ENCODE measurements around the gene TYW5. TPM values are rescaled to one million over a fixed set of nuclear protein-coding genes. Genes with fewer than 3 reads are reported as not detected.

Gene TYW5
- total RNA-seq, 1 experiment from 2014 or later, result 7.1 TPM

- H3K36me3 ChIP-seq (ENCODE audit: control insufficient read depth, insufficient read depth, low read length), result no peaks in the 10 kb centered on the region; the same call in 1 of the 2 replicates
- H3K9me3 ChIP-seq (ENCODE audit: control insufficient read depth, insufficient read depth, low read depth, low read length), result no peaks in the 10 kb centered on the region
- TF ChIP-seq SIN3A (IDR thresholded peaks at IDR 0.05; ENCODE audit: borderline replicate concordance, insufficient read depth, low read depth, low read length) (no peak), REST (IDR thresholded peaks at IDR 0.05; ENCODE audit: insufficient read depth in 1 of 2, low read depth in 2 of 2, low read length in 1 of 2) (no peak), CTCF (IDR thresholded peaks at IDR 0.05) (no peak), POLR2AphosphoS5 (IDR thresholded peaks at IDR 0.05; ENCODE audit: low read depth, low read length) (no peak), TCF7L2 (IDR thresholded peaks at IDR 0.05; ENCODE audit: low read depth, low read length) (no peak)
- no peak overlapping the region for H3K27ac ChIP-seq (ENCODE audit: low read length)
- ATAC-seq (no peak), DNase-seq (ENCODE audit: low read depth, low spot score) (no peak)
- no TSS peak for BruUV-seq (replicated peaks)
- ChIA-PET POLR2A (no interaction called here), CTCF (no interaction called here)
- peaks cover 7% of the 10 kb centered on the region; the same call in 1 of the 2 replicates for H3K4me1 ChIP-seq (ENCODE audit: control insufficient read depth, insufficient read depth, low read length)
- H3K27me3 ChIP-seq (ENCODE audit: control insufficient read depth, insufficient read depth, low read length), result no peaks in the 10 kb centered on the region
- intact Hi-C loops (cut with micrococcal nuclease; ENCODE audit: unreplicated experiment) (no loop called here), in situ Hi-C loops (cut with HindIII; ENCODE audit: low pct_unique_long_range_greater_than_20kb, low sequenced_read_pairs) (no loop called here)
- no peak overlapping the region for H3K4me3 ChIP-seq (ENCODE audit: low read depth in 2 of 2, low read length in 2 of 2)
Observed at GRCh38 chr2:199907008-199907714, 48.1 kb downstream of the TYW5 start.

- CTCF ChIA-PET, result no interaction called here
- DNase-seq (ENCODE audit: low read depth, low spot score), result no peak
Observed at GRCh38 chr2:199903111-199903510, 52.2 kb downstream of the TYW5 start.

More at GRCh38 chr2:199903111-199903510, 52.2 kb downstream of the TYW5 start:
- no peak overlapping the region for H3K27ac ChIP-seq (ENCODE audit: low read length)
- no peak for TF ChIP-seq TCF7L2 (IDR thresholded peaks at IDR 0.05; ENCODE audit: low read depth, low read length)
- TF ChIP-seq CTCF (IDR thresholded peaks at IDR 0.05), result no peak
- TF ChIP-seq SIN3A (IDR thresholded peaks at IDR 0.05; ENCODE audit: borderline replicate concordance, insufficient read depth, low read depth, low read length), result no peak
- no peak for TF ChIP-seq POLR2AphosphoS5 (IDR thresholded peaks at IDR 0.05; ENCODE audit: low read depth, low read length)
- no peak for TF ChIP-seq REST (IDR thresholded peaks at IDR 0.05; ENCODE audit: insufficient read depth in 1 of 2, low read depth in 2 of 2, low read length in 1 of 2)
- no TSS peak for BruUV-seq (replicated peaks)
- H3K9me3 ChIP-seq (ENCODE audit: control insufficient read depth, insufficient read depth, low read depth, low read length), result no peaks in the 10 kb centered on the region
- no peaks in the 10 kb centered on the region for H3K4me1 ChIP-seq (ENCODE audit: control insufficient read depth, insufficient read depth, low read length)
- no peaks in the 10 kb centered on the region for H3K27me3 ChIP-seq (ENCODE audit: control insufficient read depth, insufficient read depth, low read length)
- H3K4me3 ChIP-seq (ENCODE audit: low read depth in 2 of 2, low read length in 2 of 2), result no peak overlapping the region
- intact Hi-C loops (cut with micrococcal nuclease; ENCODE audit: unreplicated experiment) (no loop called here), in situ Hi-C loops (cut with HindIII; ENCODE audit: low pct_unique_long_range_greater_than_20kb, low sequenced_read_pairs) (no loop called here)
- ATAC-seq, result no peak
- POLR2A ChIA-PET, result interaction anchor here (0.6 kb wide), 1 partner anchor 972 kb away, joined by 7 read pairs; no protein-coding TSS in a partner anchor
- H3K36me3 ChIP-seq (ENCODE audit: control insufficient read depth, insufficient read depth, low read length), result no peaks in the 10 kb centered on the region
